GM19397 (cell line): Measurements from ENCODE around the gene RDH16.
"Not testable (repeated sequence)": the region's sequence is repeated elsewhere in the genome, so short reads cannot be mapped to it uniquely, and the experiment has no call there.

Source experiments
- ATAC-seq: cut with Tn5 transposase; IDR thresholded peaks from one replicate; pipeline ENCODE4 v1.9.1; 2021; ENCODE audit warnings: mild to moderate bottlenecking, moderate library complexity; ENCODE audit not compliant: unreplicated experiment

Gene RDH16

DNA sequence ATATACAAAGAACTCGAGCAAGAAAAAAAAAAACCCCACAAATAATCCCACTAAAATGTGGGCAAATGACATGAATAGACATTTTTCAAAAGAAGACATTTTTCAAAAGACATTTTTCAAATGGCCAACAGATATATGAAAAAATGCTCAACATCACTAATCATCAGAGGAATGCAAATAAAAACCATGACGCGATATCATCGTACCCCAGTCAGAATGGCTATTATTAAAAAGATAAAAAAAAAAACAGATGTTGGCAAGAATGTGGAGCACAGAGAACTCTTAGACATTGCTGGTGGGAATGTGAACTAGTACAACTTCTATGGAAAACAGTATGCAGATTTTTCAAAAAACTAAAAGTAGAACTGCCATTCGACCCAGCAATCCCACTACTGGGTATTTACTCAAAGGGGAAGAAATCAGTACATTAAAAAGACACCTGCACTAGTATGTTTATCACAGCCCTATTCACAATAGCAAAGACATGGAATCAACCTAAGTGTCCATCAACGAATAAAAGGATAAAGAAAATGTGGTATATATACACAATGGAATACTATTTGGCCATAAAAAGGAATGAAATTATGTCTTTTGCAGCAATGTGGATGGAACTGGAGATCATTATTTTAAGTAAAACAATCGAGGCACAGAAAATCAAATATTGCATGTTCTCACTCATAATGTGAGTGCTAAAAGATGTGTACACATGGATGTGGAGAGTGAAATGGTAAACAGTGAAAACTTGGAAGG is 32.6 kb upstream of the RDH16 start:
- no peak for ATAC-seq

DNA sequence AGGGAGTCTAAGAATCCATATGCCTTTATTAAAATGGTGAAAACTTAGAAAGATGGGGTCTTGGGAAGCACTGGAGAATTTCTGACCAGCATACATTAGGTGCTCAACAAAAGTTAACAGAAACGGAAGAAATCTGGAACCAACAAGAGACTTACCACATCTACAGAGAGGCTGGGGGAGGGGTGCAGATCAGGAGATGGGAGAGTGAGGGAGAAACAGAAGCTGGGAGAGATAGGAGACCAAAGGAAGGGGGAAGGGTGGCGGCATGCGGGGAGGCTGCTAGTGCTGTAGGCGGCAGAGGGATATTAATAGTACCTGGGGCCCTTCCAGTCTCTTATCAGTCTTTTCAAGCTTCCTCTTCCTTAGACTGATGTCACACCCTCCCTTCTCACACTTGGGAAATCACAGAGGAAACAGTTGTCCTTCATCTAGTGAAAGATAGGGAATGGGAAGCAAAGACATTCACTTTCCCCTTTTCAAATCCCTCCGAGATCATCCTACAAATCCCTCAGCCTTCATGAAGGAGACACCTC is 30.9 kb upstream of the RDH16 start:
- ATAC-seq, result no peak

DNA sequence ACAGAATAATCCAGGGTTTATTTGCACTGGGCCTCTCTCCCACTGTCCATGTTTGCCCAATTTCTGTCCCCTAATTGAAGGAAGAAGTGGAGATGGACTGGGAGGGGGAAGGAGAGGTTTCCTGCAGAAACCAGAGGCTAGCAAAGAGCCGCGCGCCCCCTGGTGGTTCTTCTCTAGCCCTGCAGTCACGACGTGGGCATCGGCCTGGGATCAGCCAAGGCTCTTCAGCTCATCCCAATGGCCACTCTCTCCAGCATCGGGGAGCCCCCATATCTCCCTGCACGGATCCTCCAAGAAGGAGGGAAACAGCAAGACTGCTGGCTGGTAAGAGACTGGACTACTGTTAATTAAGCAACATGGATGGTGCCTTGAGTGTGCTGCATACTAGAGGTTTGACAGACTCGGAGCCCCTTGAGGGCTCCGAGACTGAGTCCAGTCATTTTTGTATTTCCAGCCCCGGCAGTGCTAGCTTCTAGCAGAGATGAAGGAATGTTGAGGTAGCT is 30.2 kb upstream of the RDH16 start:
- ATAC-seq, result no peak

DNA sequence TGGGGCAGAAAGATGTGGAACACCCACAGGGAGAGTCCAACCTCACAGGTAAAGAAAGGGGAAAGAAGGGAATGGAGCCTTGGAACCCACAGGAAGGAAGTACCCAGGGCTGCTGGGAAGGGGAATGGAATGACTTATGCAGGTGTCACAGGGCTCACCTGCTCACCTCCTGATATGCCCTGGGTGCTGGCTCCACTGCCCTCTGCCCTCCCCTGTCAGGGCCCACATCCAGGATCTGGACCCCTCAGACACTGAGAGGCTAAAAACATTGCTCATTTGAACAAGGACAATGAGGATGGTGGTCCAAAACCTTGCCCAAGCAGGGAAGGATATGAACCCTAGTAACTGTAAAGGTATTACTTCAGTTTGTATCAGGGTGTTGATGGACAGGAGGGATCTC is 29.6 kb upstream of the RDH16 start:
- ATAC-seq, result no peak

DNA sequence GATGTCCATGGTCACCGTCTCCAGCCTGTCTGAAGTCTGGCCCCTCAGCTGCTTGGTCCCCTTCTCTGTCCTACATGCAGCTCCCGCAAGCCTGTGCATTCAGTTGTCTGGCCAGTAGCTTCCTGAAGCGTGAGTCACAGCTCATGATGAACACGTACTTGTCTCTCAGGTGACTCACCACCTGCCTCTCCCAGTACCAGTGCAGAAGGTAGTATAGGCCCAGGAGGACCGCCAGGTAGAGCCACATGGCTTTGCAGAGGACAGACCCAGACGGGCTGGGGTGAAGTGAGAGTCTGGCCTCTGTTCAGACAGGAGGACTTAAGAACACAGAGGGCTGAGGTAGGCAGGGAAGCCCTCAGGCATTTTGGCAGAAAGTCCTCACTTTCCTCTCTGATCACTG is 28.3 kb upstream of the RDH16 start:
- ATAC-seq, result not testable (repeated sequence)

DNA sequence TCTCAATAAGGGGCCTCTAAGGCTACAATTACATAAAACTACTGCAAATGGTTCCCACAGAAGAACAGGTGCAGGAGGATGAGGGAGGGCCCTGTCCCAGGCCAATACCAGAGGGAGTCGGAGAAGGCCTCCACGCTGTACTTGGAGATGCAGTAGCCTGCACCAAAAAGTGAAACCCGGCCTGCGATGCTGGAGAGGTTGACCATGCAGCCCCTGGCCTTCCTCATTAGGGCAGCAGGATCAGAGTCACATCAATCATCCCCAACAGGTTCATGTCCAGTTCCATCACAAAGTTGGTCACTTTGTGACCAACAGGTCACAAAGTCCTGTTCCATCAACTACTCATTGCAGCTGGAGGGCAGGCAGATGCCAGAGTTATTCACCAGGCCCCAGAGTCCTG is 26.0 kb upstream of the RDH16 start:
- no peak for ATAC-seq

DNA sequence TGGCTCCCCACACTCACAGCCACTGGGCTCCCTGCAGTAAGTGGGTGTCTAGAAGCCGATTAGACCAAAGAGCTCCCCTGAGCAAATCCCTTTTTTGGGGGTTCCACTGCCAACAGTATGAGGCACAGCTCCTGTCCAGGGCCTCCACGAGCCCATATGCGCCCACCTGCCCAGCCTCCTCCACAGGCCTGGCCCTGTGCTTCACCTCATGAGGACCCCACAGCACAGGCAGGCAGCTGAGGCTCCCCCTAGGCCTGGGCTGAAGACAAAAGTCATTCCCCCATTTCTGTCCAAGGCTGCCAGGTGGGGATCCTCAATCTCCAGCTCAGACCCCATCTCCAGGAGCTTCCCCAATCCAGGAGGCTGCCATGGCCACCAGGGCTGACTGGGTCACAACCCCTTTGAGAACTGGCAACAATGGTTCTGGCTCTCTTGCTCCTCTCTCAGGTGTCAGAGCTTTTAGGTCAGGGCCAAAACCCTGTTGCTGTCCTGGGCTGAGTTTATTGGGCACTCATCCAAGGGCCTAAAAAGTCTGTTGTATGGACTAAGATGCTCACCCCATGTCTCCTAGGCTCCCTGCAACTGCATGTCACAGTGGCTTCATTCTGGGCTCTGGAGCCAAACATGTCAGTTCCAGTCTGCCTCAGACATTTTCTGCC is 25.3 kb upstream of the RDH16 start:
- ATAC-seq, result not testable (repeated sequence)

DNA sequence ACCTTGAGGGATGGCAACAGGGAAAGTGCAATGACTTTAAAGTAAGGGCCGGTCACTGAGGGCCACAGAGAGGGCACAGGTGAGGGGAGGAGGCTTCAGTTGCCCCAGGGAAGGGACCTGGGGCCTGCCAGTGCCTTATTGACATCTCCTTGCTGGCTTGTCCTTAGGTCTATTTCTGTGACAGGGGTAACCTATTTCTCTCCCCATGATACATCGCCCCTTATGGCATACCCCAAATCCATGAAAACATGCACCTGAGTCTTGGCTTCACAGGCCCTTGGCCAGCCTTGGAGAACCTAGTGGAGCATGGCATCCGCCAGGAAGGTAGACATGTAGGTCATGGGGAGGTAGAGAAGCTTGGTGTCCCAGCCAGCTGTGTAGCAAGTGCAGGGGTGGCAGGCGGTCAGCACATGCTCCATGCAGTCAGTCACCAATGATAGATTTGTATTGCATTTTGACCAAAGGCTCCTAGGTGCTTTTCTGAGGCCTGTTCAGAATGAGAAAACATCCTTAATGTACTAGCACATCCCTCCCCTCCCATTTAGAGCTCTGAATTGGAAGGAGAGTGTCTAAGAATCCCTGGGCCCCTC is 23.6 kb upstream of the RDH16 start:
- ATAC-seq, result no peak

DNA sequence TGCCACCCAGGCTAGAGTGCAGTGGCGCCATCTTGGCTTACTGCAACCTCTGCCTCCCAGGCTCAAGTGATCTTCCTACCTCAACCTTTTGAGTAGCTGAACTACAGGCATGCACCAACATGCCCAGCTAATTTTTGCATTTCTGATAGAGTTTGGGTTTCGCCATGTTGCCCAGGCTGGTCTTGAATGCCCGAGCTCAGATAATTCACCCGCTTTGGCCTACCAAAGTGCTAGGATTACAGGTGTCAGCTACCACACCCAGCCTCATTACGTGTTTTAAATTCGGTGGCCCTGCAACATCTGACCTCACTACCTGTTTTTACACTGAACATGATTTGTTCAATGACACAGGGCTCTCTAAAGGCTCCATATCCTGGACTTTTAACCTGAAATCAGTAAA is 22.9 kb upstream of the RDH16 start:
- ATAC-seq, result no peak

DNA sequence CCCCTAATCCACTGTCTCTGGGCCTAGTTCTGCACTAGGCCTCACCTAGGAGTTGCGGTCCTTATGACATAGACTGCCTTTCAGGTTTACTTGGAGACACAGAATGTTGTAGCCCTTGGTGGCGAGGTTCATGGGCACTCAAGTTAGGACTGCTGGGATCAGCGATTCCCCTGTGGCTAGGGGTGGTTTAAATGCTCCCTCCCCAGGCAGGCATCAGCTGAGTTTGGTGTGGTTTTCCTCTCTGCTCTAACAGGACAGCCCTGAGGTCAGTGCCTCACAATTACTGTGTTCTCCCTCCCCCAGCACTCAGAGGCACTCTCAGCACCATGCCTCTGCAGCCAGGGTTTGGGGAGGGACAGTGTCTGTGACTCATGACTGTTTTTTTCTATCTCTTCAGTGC is 22.2 kb upstream of the RDH16 start:
- ATAC-seq, result no peak

DNA sequence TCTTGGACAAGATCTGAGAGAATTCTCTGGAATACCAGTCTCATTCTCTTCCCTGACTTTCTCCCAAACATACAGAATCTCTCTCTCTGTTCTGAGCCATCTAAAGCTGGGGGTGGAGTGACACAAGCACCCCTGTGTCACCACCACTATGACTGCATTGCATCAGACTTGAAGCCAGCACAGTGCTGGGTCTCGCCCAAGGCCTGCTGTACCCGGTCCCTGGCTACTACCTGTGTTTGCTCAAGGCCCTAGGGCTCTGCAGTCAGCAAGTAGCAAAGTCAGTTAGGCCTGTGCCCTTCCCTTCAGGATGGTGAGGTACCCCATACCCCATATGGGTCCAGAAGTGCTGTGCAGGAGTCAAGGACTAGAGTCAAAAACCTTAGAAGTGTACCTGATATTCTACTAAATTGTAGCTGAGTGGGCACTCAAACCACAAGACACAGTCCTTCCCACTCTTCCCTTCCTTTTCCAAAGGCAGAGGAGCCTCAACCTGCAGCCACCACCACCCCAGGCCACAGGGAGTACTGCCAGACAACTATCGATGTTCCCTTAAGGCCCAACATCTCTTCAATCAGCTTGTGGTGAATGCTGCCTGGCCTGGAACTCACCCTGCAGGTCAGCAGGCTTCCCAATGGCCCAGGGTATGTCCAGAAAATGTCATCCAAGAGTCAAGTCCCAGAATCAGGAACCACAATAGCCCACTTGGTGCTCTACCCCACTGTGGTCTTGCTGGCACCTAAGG is 21.2 kb upstream of the RDH16 start:
- no peak for ATAC-seq

DNA sequence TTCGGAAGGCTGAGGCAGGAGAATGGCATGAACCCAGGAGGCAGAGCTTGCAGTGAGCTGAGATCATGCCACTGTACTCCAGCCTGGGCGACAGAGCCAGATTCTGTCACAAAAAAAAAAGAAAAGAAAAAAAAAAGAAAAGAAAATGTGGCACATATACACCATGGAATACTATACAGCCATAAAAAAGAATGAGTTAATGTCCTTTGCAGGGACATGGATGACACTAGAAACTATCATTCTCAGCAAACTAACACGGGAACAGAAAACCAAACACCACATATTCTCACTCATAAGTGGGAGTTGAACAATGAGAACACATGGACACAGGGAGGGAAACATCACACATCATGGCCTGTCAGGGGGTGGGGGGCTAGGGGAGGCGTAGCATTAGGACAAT is 20.0 kb upstream of the RDH16 start:
- ATAC-seq, result not testable (repeated sequence)

DNA sequence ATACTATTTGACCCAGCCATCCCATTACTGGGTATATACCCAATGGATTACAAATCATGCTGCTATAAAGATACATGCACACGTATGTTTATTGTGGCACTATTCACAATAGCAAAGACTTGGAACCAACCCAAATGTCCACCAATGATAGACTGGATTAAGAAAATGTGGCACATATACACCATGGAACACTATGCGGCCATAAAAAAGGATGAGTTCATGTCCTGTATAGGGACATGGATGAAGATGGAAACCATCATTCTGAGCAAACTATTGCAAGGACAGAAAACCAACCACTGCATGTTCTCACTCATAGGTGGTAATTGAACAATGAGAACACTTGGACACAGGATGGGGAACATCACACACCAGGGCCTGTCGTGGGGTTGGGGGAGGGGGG is 16.8 kb upstream of the RDH16 start:
- ATAC-seq, result not testable (repeated sequence)

DNA sequence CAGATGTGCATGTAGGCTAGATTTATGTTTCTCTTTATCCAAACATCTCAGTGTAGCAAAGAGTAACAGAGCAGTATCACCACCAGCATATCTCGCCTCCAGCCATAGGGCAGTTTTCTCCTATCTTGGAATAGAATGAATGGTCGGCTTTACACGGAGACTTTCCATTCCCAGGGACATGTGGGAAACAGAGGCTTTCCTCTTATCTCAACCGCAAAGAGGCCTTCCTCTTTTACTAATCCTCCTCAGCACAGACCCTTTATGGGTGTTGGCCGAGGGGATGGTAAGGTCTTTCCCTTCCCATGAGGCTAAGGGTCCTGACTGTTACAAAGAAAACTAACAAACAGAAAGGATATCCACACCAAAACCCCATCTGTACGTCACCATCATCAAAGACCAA is 11.5 kb upstream of the RDH16 start:
- not testable (repeated sequence) for ATAC-seq

DNA sequence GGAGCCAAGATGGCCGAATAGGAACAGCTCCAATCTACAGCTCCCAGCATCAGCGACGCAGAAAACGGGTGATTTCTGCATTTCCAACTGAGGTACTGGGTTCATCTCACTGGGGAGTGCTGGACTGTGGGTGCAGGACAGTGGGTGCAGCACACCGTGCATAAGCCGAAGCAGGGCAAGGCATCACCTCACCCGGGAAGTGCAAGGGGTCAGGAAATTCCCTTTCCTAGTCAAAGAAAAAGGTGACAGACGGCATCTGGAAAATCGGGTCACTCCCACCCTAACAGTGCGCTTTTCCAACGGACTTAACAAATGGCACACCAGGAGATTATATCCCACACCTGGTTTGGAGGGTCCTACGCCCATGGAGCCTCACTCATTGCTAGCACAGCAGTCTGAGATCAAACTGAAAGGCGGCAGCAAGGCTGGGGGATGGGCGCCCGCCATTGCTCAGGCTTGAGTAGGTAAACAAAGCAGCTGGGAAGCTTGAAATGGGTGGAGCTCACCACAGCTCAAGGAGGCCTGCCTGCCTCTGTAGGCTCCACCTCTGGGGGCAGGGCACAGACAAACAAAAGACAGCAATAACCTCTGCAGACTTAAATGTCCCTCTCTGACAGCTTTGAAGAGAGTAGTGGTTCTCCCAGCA is 8.7 kb upstream of the RDH16 start:
- ATAC-seq, result not testable (repeated sequence)

DNA sequence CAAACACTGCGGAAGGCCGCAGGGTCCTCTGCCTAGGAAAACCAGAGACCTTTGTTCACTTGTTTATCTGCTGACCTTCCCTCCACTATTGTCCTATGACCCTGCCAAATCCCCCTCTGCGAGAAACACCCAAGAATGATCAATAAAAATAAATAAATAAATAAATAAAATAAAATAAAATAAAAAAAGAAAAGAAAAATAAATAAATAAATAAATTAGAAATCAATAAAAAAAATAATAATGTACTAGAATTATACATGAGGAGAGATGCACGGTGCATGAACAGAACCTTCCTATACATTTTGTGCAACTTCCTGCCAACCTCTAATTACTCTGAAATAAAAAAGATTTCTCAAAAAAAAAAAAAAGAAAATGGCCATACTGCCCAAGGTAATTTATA is 7.7 kb upstream of the RDH16 start:
- ATAC-seq, result not testable (repeated sequence)

DNA sequence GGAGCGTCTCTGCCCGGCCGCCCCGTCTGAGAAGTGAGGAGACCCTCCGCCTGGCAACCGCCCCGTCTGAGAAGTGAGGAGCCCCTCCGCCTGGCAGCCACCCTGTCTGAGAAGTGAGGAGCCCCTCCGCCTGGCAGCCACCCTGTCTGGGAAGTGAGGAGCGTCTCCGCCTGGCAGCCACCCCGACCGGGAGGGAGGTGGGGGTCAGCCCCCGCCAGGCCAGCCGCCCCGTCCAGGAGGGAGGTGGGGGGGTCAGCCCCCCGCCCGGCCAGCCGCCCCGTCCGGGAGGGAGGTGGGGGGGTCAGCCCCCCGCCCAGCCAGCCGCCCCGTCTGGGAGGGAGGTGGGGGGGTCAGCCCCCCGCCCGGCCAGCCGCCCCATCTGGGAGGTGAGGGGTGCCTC is 6.1 kb upstream of the RDH16 start:
- ATAC-seq, result not testable (repeated sequence)

DNA sequence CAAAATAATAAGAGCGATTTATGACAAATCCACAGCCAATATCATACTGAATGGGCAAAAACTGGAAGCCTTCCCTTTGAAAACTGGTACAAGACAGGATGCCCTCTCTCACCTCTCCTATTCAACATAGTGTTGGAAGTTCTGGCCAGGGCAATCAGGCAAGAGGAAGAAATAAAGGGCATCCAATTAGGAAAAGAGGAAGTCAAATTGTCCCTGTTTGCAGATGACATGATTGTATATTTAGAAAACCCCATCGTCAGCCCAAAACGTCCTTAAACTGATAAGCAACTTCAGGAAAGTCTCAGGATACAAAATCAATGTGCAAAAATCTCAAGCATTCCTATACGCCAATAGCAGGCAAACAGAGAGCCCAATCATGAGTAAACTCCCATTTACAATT is 4.8 kb upstream of the RDH16 start:
- ATAC-seq, result not testable (repeated sequence)

DNA sequence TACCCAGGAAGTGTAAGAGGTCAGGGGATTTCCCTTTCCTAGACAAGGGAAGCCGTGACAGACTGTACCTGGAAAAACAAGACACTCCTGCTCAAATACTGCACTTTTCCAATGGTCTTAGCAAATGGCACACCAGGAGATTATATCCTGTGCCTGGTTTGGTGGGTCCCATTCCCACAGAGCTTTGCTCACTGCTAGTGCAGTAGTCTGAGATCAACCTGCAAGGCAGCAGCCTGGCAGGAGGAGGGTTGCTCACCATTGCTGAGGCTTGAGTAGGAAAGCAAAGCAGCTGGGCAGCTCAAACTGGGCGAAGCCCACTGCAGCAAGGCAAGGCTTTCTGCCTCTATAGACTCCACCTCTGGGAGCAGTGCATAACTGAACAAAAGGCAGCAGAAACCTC is 1.0 kb upstream of the RDH16 start:
- no peak for ATAC-seq

DNA sequence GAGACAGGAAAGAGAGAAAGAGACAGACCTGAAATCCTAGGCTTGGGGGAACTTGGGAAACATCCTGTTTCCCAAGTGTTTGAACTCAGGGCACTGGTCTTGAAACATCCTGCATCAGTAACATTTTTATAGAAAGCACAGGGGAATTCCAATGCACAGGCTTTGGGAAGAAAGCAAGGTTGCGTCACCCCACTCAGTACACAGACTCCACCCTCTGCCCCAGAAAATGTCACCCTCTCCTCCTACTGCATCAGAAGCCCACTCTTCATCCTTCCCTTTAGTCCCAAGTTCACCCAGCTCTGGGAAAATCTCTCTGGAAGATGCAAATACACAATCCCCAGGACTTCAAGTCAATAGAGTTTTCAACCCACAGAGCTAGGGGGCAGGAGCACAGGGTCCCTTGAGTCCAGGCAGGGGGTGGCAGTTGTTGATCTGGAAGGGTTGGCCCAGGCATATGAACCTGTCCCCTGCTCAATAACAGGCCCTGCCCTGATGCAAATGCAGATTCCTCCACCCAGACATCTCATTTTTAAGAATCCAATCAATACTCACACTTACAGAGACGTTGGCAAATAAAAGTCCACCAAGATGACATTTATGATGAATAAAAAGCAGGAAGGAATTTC is 1.7 kb downstream of the RDH16 start:
- no peak for ATAC-seq
